Testis (tissue), 2 donors: ENCODE results near the gene DDN.

ENCODE experiments used
- CTCF ChIP-seq, 3 experiments: fragments of 450-650 bp in 2 of 3; fragments of 200-600 bp in 1 of 3; sonication (generic) in 1 of 3; IDR thresholded peaks; one replicate each; pipeline ENCODE4 v1.5.1; 2016 to 2019; ENCODE audit warnings: antibody characterized with exemption in 3 of 3, mild to moderate bottlenecking in 2 of 3, moderate library complexity in 1 of 3
- POLR2A ChIP-seq: fragments of 450-650 bp; IDR thresholded peaks from one replicate; pipeline ENCODE4 v1.6.1; 2017; ENCODE audit warnings: antibody characterized with exemption, mild to moderate bottlenecking, moderate library complexity

- TF ChIP-seq POLR2A (no peak), CTCF (IDR thresholded peaks at IDR 0.05) (no peak)
Observed at GRCh38 chr12:48998497-48999353, 450 bp downstream of the DDN start.
